ENCODE measurements around the gene CTDP1.
"Not testable (repeated sequence)": the region's sequence is repeated elsewhere in the genome, so short reads cannot be mapped to it uniquely, and the experiment has no call there.

CTDP1 gene

GRCh38 chr18:79751918-79752578 is 72.4 kb downstream of the CTDP1 start:
- not testable (repeated sequence) for H3K27ac Mint-ChIP-seq (ENCODE audit: low read depth); H3K4me1 Mint-ChIP-seq; ATAC-seq (replicated peaks; ENCODE audit: extremely low read depth, poor library complexity, severe bottlenecking); DNase-seq (ENCODE audit: low spot score in 2 of 2); H3K4me3 Mint-ChIP-seq; H3K9me3 Mint-ChIP-seq; H3K27me3 Mint-ChIP-seq
- H3K36me3 Mint-ChIP-seq (ENCODE audit: insufficient read depth) = peaks cover 29% of the 10 kb centered on the region

- not testable (repeated sequence) for H3K4me3 Mint-ChIP-seq; DNase-seq (ENCODE audit: low spot score in 2 of 2); ATAC-seq (replicated peaks; ENCODE audit: extremely low read depth, poor library complexity, severe bottlenecking); H3K27ac Mint-ChIP-seq (ENCODE audit: low read depth); H3K4me1 Mint-ChIP-seq; H3K27me3 Mint-ChIP-seq; H3K9me3 Mint-ChIP-seq
- peaks cover 29% of the 10 kb centered on the region for H3K36me3 Mint-ChIP-seq (ENCODE audit: insufficient read depth)
Observed at GRCh38 chr18:79752946-79753345, 73.3 kb downstream of the CTDP1 start.

GRCh38 chr18:79753391-79753851 is 73.8 kb downstream of the CTDP1 start:
- no peaks in the 10 kb centered on the region for H3K27me3 Mint-ChIP-seq
- H3K4me3 Mint-ChIP-seq = no peak overlapping the region
- no peak overlapping the region for H3K27ac Mint-ChIP-seq (ENCODE audit: low read depth)
- H3K9me3 Mint-ChIP-seq = no peaks in the 10 kb centered on the region
- no peaks in the 10 kb centered on the region for H3K4me1 Mint-ChIP-seq
- peaks cover 29% of the 10 kb centered on the region for H3K36me3 Mint-ChIP-seq (ENCODE audit: insufficient read depth)
- ATAC-seq (replicated peaks; ENCODE audit: extremely low read depth, poor library complexity, severe bottlenecking) = no peak
- DNase-seq (ENCODE audit: low spot score in 2 of 2) = no peak

GRCh38 chr18:79754022-79754761 is 74.6 kb downstream of the CTDP1 start:
- no peak overlapping the region for H3K27ac Mint-ChIP-seq (ENCODE audit: low read depth)
- no peak overlapping the region for H3K4me3 Mint-ChIP-seq
- no peak for ATAC-seq (replicated peaks; ENCODE audit: extremely low read depth, poor library complexity, severe bottlenecking)
- no peaks in the 10 kb centered on the region for H3K9me3 Mint-ChIP-seq
- no peak for DNase-seq (ENCODE audit: low spot score in 2 of 2)
- H3K4me1 Mint-ChIP-seq = no peaks in the 10 kb centered on the region
- H3K36me3 Mint-ChIP-seq (ENCODE audit: insufficient read depth) = peaks cover 28% of the 10 kb centered on the region
- no peaks in the 10 kb centered on the region for H3K27me3 Mint-ChIP-seq

- no peaks in the 10 kb centered on the region for H3K4me1 Mint-ChIP-seq
- H3K27me3 Mint-ChIP-seq = no peaks in the 10 kb centered on the region
- H3K27ac Mint-ChIP-seq (ENCODE audit: low read depth) = no peak overlapping the region
- DNase-seq (ENCODE audit: low spot score in 2 of 2) (no peak), ATAC-seq (replicated peaks; ENCODE audit: extremely low read depth, poor library complexity, severe bottlenecking) (no peak)
- H3K9me3 Mint-ChIP-seq = no peaks in the 10 kb centered on the region
- peaks cover 26% of the 10 kb centered on the region for H3K36me3 Mint-ChIP-seq (ENCODE audit: insufficient read depth)
- H3K4me3 Mint-ChIP-seq = no peak overlapping the region
Observed at GRCh38 chr18:79754831-79755351, 75.3 kb downstream of the CTDP1 start.

GRCh38 chr18:79755496-79756142 is 76.0 kb downstream of the CTDP1 start:
- no peaks in the 10 kb centered on the region for H3K27me3 Mint-ChIP-seq
- peaks cover 25% of the 10 kb centered on the region for H3K36me3 Mint-ChIP-seq (ENCODE audit: insufficient read depth)
- no peaks in the 10 kb centered on the region for H3K9me3 Mint-ChIP-seq
- H3K4me1 Mint-ChIP-seq = no peaks in the 10 kb centered on the region
- H3K27ac Mint-ChIP-seq (ENCODE audit: low read depth) = no peak overlapping the region
- no peak overlapping the region for H3K4me3 Mint-ChIP-seq
- ATAC-seq (replicated peaks; ENCODE audit: extremely low read depth, poor library complexity, severe bottlenecking) (no peak), DNase-seq (ENCODE audit: low spot score in 2 of 2) (no peak)

GRCh38 chr18:79756143-79756500 is 76.5 kb downstream of the CTDP1 start:
- no peak for ATAC-seq (replicated peaks; ENCODE audit: extremely low read depth, poor library complexity, severe bottlenecking)
- H3K27ac Mint-ChIP-seq (ENCODE audit: low read depth) = no peak overlapping the region
- H3K27me3 Mint-ChIP-seq = no peaks in the 10 kb centered on the region
- no peak overlapping the region for H3K4me3 Mint-ChIP-seq
- H3K4me1 Mint-ChIP-seq = no peaks in the 10 kb centered on the region
- peaks cover 25% of the 10 kb centered on the region for H3K36me3 Mint-ChIP-seq (ENCODE audit: insufficient read depth)
- H3K9me3 Mint-ChIP-seq = no peaks in the 10 kb centered on the region
- DNase-seq (ENCODE audit: low spot score in 2 of 2) = no peak

- H3K27ac Mint-ChIP-seq (ENCODE audit: low read depth) = no peak overlapping the region
- H3K4me1 Mint-ChIP-seq = no peaks in the 10 kb centered on the region
- H3K27me3 Mint-ChIP-seq = no peaks in the 10 kb centered on the region
- peaks cover 4% of the 10 kb centered on the region for H3K9me3 Mint-ChIP-seq
- H3K4me3 Mint-ChIP-seq = no peak overlapping the region
- ATAC-seq (replicated peaks; ENCODE audit: extremely low read depth, poor library complexity, severe bottlenecking) = no peak
- no peak for DNase-seq (ENCODE audit: low spot score in 2 of 2)
- H3K36me3 Mint-ChIP-seq (ENCODE audit: insufficient read depth) = peaks cover 23% of the 10 kb centered on the region
Observed at GRCh38 chr18:79756826-79757225, 77.2 kb downstream of the CTDP1 start.

GRCh38 chr18:79760348-79760747 is 80.7 kb downstream of the CTDP1 start:
- no peak for ATAC-seq (replicated peaks; ENCODE audit: extremely low read depth, poor library complexity, severe bottlenecking)
- peaks cover 4% of the 10 kb centered on the region for H3K36me3 Mint-ChIP-seq (ENCODE audit: insufficient read depth)
- no peaks in the 10 kb centered on the region for H3K4me1 Mint-ChIP-seq
- peaks cover 16% of the 10 kb centered on the region for H3K9me3 Mint-ChIP-seq
- H3K27ac Mint-ChIP-seq (ENCODE audit: low read depth) = no peak overlapping the region
- H3K4me3 Mint-ChIP-seq = no peak overlapping the region
- no peaks in the 10 kb centered on the region for H3K27me3 Mint-ChIP-seq
- DNase-seq (ENCODE audit: low spot score in 2 of 2) = no peak

- no peak overlapping the region for H3K4me3 Mint-ChIP-seq
- no peaks in the 10 kb centered on the region for H3K4me1 Mint-ChIP-seq
- peaks cover 16% of the 10 kb centered on the region for H3K9me3 Mint-ChIP-seq
- H3K36me3 Mint-ChIP-seq (ENCODE audit: insufficient read depth) = peaks cover 2% of the 10 kb centered on the region
- H3K27ac Mint-ChIP-seq (ENCODE audit: low read depth) = no peak overlapping the region
- H3K27me3 Mint-ChIP-seq = no peaks in the 10 kb centered on the region
- no peak for ATAC-seq (replicated peaks; ENCODE audit: extremely low read depth, poor library complexity, severe bottlenecking)
- DNase-seq (ENCODE audit: low spot score in 2 of 2) = no peak
Observed at GRCh38 chr18:79760881-79761280, 81.3 kb downstream of the CTDP1 start.

GRCh38 chr18:79763407-79763806 is 83.8 kb downstream of the CTDP1 start:
- Mint-ChIP-seq H3K36me3 (ENCODE audit: insufficient read depth) (peaks cover 2% of the 10 kb centered on the region), H3K9me3 (peaks cover 26% of the 10 kb centered on the region), H3K27me3 (peaks cover 18% of the 10 kb centered on the region)

GRCh38 chr18:79764131-79764530 is 84.5 kb downstream of the CTDP1 start:
- peaks cover 2% of the 10 kb centered on the region for H3K36me3 Mint-ChIP-seq (ENCODE audit: insufficient read depth)
- no peak overlapping the region for H3K4me3 Mint-ChIP-seq
- no peaks in the 10 kb centered on the region for H3K4me1 Mint-ChIP-seq
- H3K9me3 Mint-ChIP-seq = peaks cover 26% of the 10 kb centered on the region
- no peak overlapping the region for H3K27ac Mint-ChIP-seq (ENCODE audit: low read depth)
- peaks cover 19% of the 10 kb centered on the region for H3K27me3 Mint-ChIP-seq
- ATAC-seq (replicated peaks; ENCODE audit: extremely low read depth, poor library complexity, severe bottlenecking) (no peak), DNase-seq (ENCODE audit: low spot score in 2 of 2) (no peak)

More at GRCh38 chr18:79763407-79763806, 83.8 kb downstream of the CTDP1 start:
- DNase-seq (ENCODE audit: low spot score in 2 of 2) (no peak), ATAC-seq (replicated peaks; ENCODE audit: extremely low read depth, poor library complexity, severe bottlenecking) (no peak)
- Mint-ChIP-seq H3K4me3 (no peak overlapping the region), H3K27ac (ENCODE audit: low read depth) (no peak overlapping the region), H3K4me1 (no peaks in the 10 kb centered on the region)
